SH-SY5Y (cell line): ENCODE data around the gene PI4KB.

ENCODE experiments used
- GATA2 ChIP-seq: IDR thresholded peaks from 2 replicates; pipeline ENCODE4 v1.6.1; 2011; ENCODE audit warnings: mild to moderate bottlenecking, low read depth, low read length
- GATA3 ChIP-seq: IDR thresholded peaks from 2 replicates; pipeline ENCODE4 v1.6.1; 2011; ENCODE audit warnings: low read depth, mild to moderate bottlenecking, low read length, moderate library complexity

GRCh38 chr1:151373196-151373595 is 46.0 kb upstream of the PI4KB start:
- no peak for TF ChIP-seq GATA2
- TF ChIP-seq GATA3 = no peak
